Measurements from ENCODE around the gene PEDS1. TPM values are rescaled to one million over a fixed set of nuclear protein-coding genes. Genes with fewer than 3 reads are reported as not detected.

PEDS1 gene
- total RNA-seq, 2 donors from 2014 or later, result 34.5 to 54.8 TPM

DNA sequence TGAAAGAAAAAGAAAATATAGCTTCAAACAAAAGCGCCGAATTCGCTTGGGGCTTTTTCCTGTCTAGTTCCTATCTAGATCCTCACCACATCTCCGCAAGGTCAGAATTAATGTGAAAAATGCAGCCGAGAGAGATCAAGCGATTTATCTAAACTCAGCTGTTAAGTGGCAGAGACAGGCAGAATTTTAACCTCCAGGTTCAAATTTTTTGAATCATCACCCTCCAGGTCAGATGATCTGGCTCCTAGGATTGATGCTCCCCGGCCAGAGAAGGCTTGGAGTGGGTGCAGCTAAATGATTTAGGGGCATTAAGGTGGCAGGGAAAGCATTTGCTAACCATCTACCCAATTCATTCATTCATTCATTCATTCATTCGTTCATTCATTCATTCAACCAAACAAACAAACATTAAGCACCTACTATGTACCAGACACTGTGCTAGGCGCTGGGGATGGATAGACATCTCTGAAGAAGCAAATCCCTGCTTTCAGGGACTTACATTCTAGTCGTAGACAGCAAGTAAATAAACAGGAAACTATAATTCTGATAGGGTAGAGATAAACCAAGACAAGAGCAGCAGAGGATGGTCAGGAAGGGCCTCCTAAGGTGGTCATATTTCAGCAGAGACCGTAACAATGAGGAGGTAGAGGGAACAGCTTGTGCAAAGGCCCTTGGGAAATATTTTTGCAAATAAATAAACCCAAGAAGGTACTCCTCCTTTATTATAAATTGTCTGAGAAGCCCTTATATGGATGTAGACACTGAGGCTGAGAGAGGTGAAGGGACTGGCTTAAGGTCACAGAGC lies 39.9 kb downstream of the PEDS1 start:
- peaks cover 21% of the 10 kb centered on the region for H3K4me1 ChIP-seq (replicated peaks)
- H3K27me3 ChIP-seq (replicated peaks; ENCODE audit: insufficient read depth), result no peaks in the 10 kb centered on the region
- H3K4me3 ChIP-seq, result peak overlapping the region; percentile 89 to 100
- TF ChIP-seq CTCF (IDR thresholded peaks at IDR 0.05) (no peak), POLR2A (IDR thresholded peaks at IDR 0.05) (no peak), POLR2AphosphoS5 (IDR thresholded peaks at IDR 0.05) (no peak)
- WGBS, result 13% methylated on average over 11 of the region's 11 CpGs
- H3K27ac ChIP-seq, result peak overlapping the region; percentile 85 to 95
- H3K9me3 ChIP-seq, result no peaks in the 10 kb centered on the region
- no peak for DNase-seq (ENCODE audit: low spot score)
- H3K36me3 ChIP-seq, result no peaks in the 10 kb centered on the region
- intact Hi-C loops (cut with DNase I), result loop anchor here (10.0 kb wide), 1 partner anchor 351 kb away; no protein-coding TSS in a partner anchor

GRCh38 chr20:50112512-50113419 lies 40.8 kb downstream of the PEDS1 start, which contains the start of gene UBE2V1:
Gene UBE2V1 (minus strand): TSS chr20:50113150. CDS start chr20:50113128, 22 bp downstream.
- Histone ChIP-seq H3K4me3 (peak within 1 kb of the TSS; percentile 89 to 100), H3K4me1 (replicated peaks) (peaks cover 21% of the 10 kb centered on the region), H3K36me3 (no peaks in the 10 kb centered on the region), H3K27ac (peak within 1 kb of the TSS; percentile 85 to 95), H3K27me3 (replicated peaks; ENCODE audit: insufficient read depth) (no peaks in the 10 kb centered on the region), H3K9me3 (no peaks in the 10 kb centered on the region)
- TF ChIP-seq POLR2AphosphoS5 (IDR thresholded peaks at IDR 0.05) (peak; percentile 76), POLR2A (IDR thresholded peaks at IDR 0.05) (peak; percentile 79), CTCF (IDR thresholded peaks at IDR 0.05) (peak in 2 of 4 experiments; percentile 33 to 44)
- under 1% methylated on average over 49 of the region's 70 CpGs for WGBS
- intact Hi-C loops (cut with DNase I), result loop anchor here (10.0 kb wide), 1 partner anchor 352 kb away; no protein-coding TSS in a partner anchor
- DNase-seq (ENCODE audit: low spot score), result peak; percentile 89

DNA sequence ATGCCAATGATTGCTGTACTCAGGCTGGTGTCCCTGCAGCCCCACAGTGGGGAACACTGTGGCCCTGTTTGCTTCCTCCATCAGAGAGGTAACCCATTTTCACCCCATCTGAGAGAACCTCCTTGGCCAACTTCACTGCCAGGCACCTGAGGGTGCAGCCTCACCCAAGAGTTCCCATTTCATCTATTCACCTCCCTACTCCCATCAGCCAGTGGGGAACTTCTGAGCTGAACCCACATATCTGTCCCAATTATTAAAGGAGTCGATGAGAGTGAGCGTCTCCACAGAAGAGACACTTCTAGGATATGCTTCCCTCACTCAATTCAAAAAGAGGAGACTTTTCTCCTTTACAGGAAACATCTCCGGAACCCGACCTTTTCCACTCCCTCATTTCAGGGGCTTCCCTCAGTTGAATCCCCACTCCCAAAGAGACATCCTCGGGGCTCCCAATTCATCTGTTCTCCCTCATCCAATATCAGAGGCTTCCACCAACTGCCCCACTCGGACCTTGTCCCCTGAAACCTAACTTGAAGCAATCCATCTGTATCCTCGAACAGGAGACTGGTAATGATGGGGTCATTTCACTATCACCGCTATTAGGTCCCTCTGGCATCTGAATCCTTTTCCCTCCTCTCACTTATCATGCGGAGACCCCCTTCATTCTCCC lies 41.6 kb downstream of the PEDS1 start:
- Histone ChIP-seq H3K27ac (peak overlapping the region; percentile 85 to 95), H3K36me3 (no peaks in the 10 kb centered on the region), H3K4me3 (peak overlapping the region; percentile 89 to 100), H3K9me3 (no peaks in the 10 kb centered on the region), H3K4me1 (replicated peaks) (peaks cover 21% of the 10 kb centered on the region), H3K27me3 (replicated peaks; ENCODE audit: insufficient read depth) (no peaks in the 10 kb centered on the region)
- TF ChIP-seq POLR2AphosphoS5 (IDR thresholded peaks at IDR 0.05) (no peak), POLR2A (IDR thresholded peaks at IDR 0.05) (no peak), CTCF (IDR thresholded peaks at IDR 0.05) (no peak)
- WGBS, result 5% methylated on average over 9 of the region's 9 CpGs
- DNase-seq (ENCODE audit: low spot score), result no peak
- intact Hi-C loops (cut with DNase I), result loop anchor here (10.0 kb wide), 1 partner anchor 353 kb away; no protein-coding TSS in a partner anchor

GRCh38 chr20:50111120-50111828 lies 42.2 kb downstream of the PEDS1 start:
- no peak overlapping the region for H3K27ac ChIP-seq
- H3K4me3 ChIP-seq, result peak overlapping the region in 1 of 2 donors; percentile 100
- intact Hi-C loops (cut with DNase I), result loop anchor here (10.0 kb wide), 1 partner anchor 354 kb away; no protein-coding TSS in a partner anchor
- H3K27me3 ChIP-seq (replicated peaks; ENCODE audit: insufficient read depth), result no peaks in the 10 kb centered on the region
- H3K36me3 ChIP-seq, result no peaks in the 10 kb centered on the region
- no peak for TF ChIP-seq POLR2AphosphoS5 (IDR thresholded peaks at IDR 0.05)
- no peak for TF ChIP-seq CTCF (IDR thresholded peaks at IDR 0.05)
- no peak for TF ChIP-seq POLR2A (IDR thresholded peaks at IDR 0.05)
- peaks cover 21% of the 10 kb centered on the region for H3K4me1 ChIP-seq (replicated peaks)
- DNase-seq (ENCODE audit: low spot score), result no peak
- 47% methylated on average over 10 of the region's 10 CpGs for WGBS
- H3K9me3 ChIP-seq, result no peaks in the 10 kb centered on the region
